B cell (primary cell): ENCODE results near the gene COL8A2.

Experiments used
- CTCF ChIP-seq: fragments of 200-600 bp; IDR thresholded peaks from one replicate; pipeline ENCODE4 v1.8.0; 2022; ENCODE audit warnings: antibody characterized with exemption, mild to moderate bottlenecking
- EZH2 ChIP-seq: IDR thresholded peaks from 2 replicates; pipeline ENCODE4 v1.6.1; 2012; ENCODE audit warnings: borderline replicate concordance, low read depth, mild to moderate bottlenecking, moderate library complexity, low read length; ENCODE audit not compliant: insufficient read depth, poor library complexity, severe bottlenecking

DNA sequence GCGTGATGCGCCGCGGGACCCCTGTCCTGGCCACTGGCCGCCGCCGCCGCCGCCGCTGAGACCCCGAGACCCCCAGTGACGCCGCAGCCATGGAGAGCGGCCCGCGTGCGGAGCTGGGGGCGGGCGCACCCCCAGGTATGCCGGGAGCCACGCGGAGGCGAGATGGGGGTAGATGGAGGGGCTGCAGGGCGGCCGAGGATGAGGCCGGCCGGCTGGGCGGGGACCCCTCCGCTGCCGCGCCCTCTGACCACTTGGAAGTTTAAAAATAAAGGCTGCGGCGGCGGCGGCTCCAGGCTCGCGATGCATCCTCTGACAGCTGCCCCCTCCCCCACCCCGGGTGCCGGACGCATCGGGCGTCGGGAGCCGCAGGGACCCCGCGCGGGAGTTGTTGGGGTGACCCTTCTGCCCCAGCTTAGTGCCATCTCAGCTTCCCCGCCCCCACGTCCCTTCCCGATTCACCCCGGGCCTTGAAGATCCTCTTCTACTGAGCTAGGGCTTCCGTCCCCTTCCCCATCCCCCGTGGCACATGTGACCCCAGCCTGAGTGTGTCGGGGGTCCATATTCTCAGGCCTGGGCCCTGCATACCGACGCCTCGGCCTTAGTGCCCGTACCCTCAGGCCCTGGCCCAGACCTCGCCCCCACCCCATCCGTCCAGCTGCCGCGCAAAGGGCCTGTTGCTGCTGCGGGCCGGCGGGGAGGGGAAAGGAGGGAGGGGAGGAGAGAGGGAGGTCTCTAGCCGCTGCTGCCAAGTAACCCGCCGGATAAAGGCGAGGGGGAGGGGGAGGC is 31.5 kb upstream of the COL8A2 start:
- no peak for TF ChIP-seq CTCF
- TF ChIP-seq EZH2: no peak
